Neural cell (in vitro differentiated cells): ENCODE data around the gene PRODH2. TPM values are rescaled to one million over a fixed set of nuclear protein-coding genes. Genes with fewer than 3 reads are reported as not detected.

ENCODE experiments used
- H2AFZ ChIP-seq: fragments of 200-600, 300-800 bp; sonication (generic), shearing (Covaris generic); 2 replicates; pipeline ENCODE4 v1.6.0; 2014; ENCODE audit warnings: low read depth, mild to moderate bottlenecking, antibody characterized with exemption, low read length, moderate library complexity
- H3F3A ChIP-seq: fragments of 200-600 bp; shearing (Covaris generic); 2 replicates; pipeline ENCODE4 v1.6.1; 2016; ENCODE audit warnings: mild to moderate bottlenecking, moderate library complexity, mixed read lengths, antibody characterized with exemption, low read length; ENCODE audit not compliant: insufficient read depth, poor library complexity, severe bottlenecking
- H3K27ac ChIP-seq: fragments of 200-600, 300-800 bp; sonication (generic), shearing (Covaris generic); 2 replicates; pipeline ENCODE4 v1.5.1; 2014; ENCODE audit warnings: mild to moderate bottlenecking, low read length, moderate library complexity
- H3K27me3 ChIP-seq: fragments of 300-800, 200-600 bp; sonication (generic), shearing (Covaris generic); 2 replicates; pipeline ENCODE4 v1.6.0; 2014; ENCODE audit warnings: mild to moderate bottlenecking, low read depth, low read length, moderate library complexity; ENCODE audit not compliant: insufficient read depth
- H3K36me3 ChIP-seq: fragments of 300-800, 200-600 bp; sonication (generic), shearing (Covaris generic); 2 replicates; pipeline ENCODE4 v1.5.1; 2014; ENCODE audit warnings: mild to moderate bottlenecking, antibody characterized with exemption, low read length, moderate library complexity; ENCODE audit not compliant: insufficient read depth
- H3K4me2 ChIP-seq: fragments of 300-800, 200-600 bp; sonication (generic), shearing (Covaris generic); 2 replicates; pipeline ENCODE4 v1.6.0; 2014; ENCODE audit warnings: mild to moderate bottlenecking, low read length
- H3K4me3 ChIP-seq: fragments of 300-800, 200-600 bp; sonication (generic), shearing (Covaris generic); 2 replicates; pipeline ENCODE4 v1.5.1; 2014; ENCODE audit warnings: mild to moderate bottlenecking, low read length, moderate library complexity
- H3K79me2 ChIP-seq: fragments of 200-600 bp; shearing (Covaris generic); replicated peaks from 2 replicates; pipeline ENCODE4 v1.6.0; 2014; ENCODE audit warnings: mild to moderate bottlenecking, low read length, moderate library complexity; ENCODE audit not compliant: insufficient read depth
- H3K9ac ChIP-seq: fragments of 300-800, 200-600 bp; sonication (generic), shearing (Covaris generic); 2 replicates; pipeline ENCODE4 v1.6.1; 2016; ENCODE audit warnings: mild to moderate bottlenecking, low read length, mixed read lengths
- H3K9me2 ChIP-seq: fragments of 200-600 bp; shearing (Covaris generic); 2 replicates; pipeline ENCODE4 v1.6.1; 2016; ENCODE audit warnings: mild to moderate bottlenecking, low read length, mixed read lengths; ENCODE audit not compliant: insufficient read depth
- H3K9me3 ChIP-seq: fragments of 200-600, 300-800 bp; sonication (generic), shearing (Covaris generic); 2 replicates; pipeline ENCODE4 v1.6.1; 2016; ENCODE audit warnings: mild to moderate bottlenecking, mixed run types, low read length, moderate library complexity, mixed read lengths
- H4K20me1 ChIP-seq: fragments of 200-600 bp; shearing (Covaris generic); 2 replicates; pipeline ENCODE4 v1.6.1; 2016; ENCODE audit warnings: mild to moderate bottlenecking, mixed run types; ENCODE audit not compliant: insufficient read depth
- CTCF ChIP-seq: fragments of 450-650 bp; IDR thresholded peaks from 2 replicates; pipeline ENCODE4 v1.5.1; 2014; ENCODE audit warnings: antibody characterized with exemption, mild to moderate bottlenecking, moderate library complexity; ENCODE audit not compliant: poor library complexity, severe bottlenecking
- EP300 ChIP-seq: fragments of 450-650 bp; conservative IDR thresholded peaks from 2 replicates; pipeline ENCODE4 v1.6.1; 2014; ENCODE audit warnings: antibody characterized with exemption, mild to moderate bottlenecking, moderate library complexity; ENCODE audit not compliant: poor library complexity, severe bottlenecking
- EZH2 ChIP-seq: fragments of 200-600, 300-800 bp; shearing (Covaris generic), sonication (generic); IDR thresholded peaks from 2 replicates; pipeline ENCODE4 v1.6.1; 2014; ENCODE audit warnings: antibody characterized with exemption, low read length, borderline replicate concordance, mild to moderate bottlenecking; ENCODE audit not compliant: insufficient read depth, poor library complexity, severe bottlenecking
- MXI1 ChIP-seq: fragments of 450-650 bp; conservative IDR thresholded peaks from 2 replicates; pipeline ENCODE4 v1.6.1; 2014; ENCODE audit warnings: antibody characterized with exemption, mild to moderate bottlenecking; ENCODE audit not compliant: poor library complexity, severe bottlenecking
- POLR2AphosphoS5 ChIP-seq: IDR thresholded peaks from 2 replicates; pipeline ENCODE4 v1.6.1; 2012
- RAD21 ChIP-seq: fragments of 450-650 bp; conservative IDR thresholded peaks from 2 replicates; pipeline ENCODE4 v1.6.1; 2014; ENCODE audit warnings: antibody characterized with exemption, mild to moderate bottlenecking, moderate library complexity
- SMC3 ChIP-seq: fragments of 450-650 bp; conservative IDR thresholded peaks from 2 replicates; pipeline ENCODE4 v1.6.1; 2014; ENCODE audit warnings: antibody characterized with exemption, mild to moderate bottlenecking, moderate library complexity; ENCODE audit not compliant: poor library complexity
- TAF1 ChIP-seq: IDR thresholded peaks from 2 replicates; pipeline ENCODE4 v1.6.1; 2012; ENCODE audit warnings: low read depth
- polyA plus RNA-seq: library from polyadenylated mRNA; depleted of rRNA; stranded (reverse); fragments of >200 nt; gene quantifications from 2 replicates; pipeline ENCODE4 v1.2.3, GENCODE V29; 2014
- TF ChIP-seq, protein P1 (sequence below): IDR thresholded peaks from 2 replicates; pipeline ENCODE4 v1.6.1; 2012; ENCODE audit warnings: borderline replicate concordance

Gene PRODH2
- polyA plus RNA-seq, 1 donor from 2014 or later, result not detected

- H3F3A ChIP-seq, result no peaks in the 10 kb centered on the region
- no peaks in the 10 kb centered on the region for H3K9me2 ChIP-seq
- H2AFZ ChIP-seq, result no peak overlapping the region
- H3K27me3 ChIP-seq, result no peaks in the 10 kb centered on the region
- no peak overlapping the region for H3K9ac ChIP-seq
- H3K27ac ChIP-seq, result no peak overlapping the region
- H3K4me3 ChIP-seq, result no peak overlapping the region
- TF ChIP-seq, protein P1, sequence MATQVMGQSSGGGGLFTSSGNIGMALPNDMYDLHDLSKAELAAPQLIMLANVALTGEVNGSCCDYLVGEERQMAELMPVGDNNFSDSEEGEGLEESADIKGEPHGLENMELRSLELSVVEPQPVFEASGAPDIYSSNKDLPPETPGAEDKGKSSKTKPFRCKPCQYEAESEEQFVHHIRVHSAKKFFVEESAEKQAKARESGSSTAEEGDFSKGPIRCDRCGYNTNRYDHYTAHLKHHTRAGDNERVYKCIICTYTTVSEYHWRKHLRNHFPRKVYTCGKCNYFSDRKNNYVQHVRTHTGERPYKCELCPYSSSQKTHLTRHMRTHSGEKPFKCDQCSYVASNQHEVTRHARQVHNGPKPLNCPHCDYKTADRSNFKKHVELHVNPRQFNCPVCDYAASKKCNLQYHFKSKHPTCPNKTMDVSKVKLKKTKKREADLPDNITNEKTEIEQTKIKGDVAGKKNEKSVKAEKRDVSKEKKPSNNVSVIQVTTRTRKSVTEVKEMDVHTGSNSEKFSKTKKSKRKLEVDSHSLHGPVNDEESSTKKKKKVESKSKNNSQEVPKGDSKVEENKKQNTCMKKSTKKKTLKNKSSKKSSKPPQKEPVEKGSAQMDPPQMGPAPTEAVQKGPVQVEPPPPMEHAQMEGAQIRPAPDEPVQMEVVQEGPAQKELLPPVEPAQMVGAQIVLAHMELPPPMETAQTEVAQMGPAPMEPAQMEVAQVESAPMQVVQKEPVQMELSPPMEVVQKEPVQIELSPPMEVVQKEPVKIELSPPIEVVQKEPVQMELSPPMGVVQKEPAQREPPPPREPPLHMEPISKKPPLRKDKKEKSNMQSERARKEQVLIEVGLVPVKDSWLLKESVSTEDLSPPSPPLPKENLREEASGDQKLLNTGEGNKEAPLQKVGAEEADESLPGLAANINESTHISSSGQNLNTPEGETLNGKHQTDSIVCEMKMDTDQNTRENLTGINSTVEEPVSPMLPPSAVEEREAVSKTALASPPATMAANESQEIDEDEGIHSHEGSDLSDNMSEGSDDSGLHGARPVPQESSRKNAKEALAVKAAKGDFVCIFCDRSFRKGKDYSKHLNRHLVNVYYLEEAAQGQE, result no peak
- TF ChIP-seq EP300 (no peak), CTCF (no peak), RAD21 (no peak), EZH2 (no peak), SMC3 (no peak), POLR2AphosphoS5 (no peak), MXI1 (no peak), TAF1 (no peak)
- no peaks in the 10 kb centered on the region for H3K36me3 ChIP-seq
- no peak overlapping the region for H3K4me2 ChIP-seq
- no peaks in the 10 kb centered on the region for H3K79me2 ChIP-seq
- no peaks in the 10 kb centered on the region for H4K20me1 ChIP-seq
- H3K9me3 ChIP-seq, result no peaks in the 10 kb centered on the region
Measured at GRCh38 chr19:35805526-35806102, 7.0 kb downstream of the PRODH2 start.

DNA sequence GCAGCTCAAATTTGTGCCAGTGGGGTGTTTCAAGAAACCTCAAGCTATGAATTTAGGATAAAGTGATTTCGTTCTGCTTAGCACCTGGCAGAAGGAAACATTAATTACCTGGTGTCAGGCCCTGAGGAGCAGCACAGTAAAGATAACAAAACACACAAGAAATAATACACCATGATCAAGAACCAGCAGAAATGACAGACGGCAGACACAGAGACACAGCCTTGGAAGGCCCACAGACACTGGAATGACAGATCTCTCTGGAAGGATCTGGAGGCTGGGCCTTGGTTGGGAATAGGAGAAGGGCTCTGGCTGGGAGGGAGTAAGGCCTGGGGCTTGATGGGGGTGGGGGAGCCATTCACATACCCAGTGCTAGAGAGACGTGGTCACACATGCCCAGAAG is 10.8 kb downstream of the PRODH2 start:
- no peaks in the 10 kb centered on the region for H4K20me1 ChIP-seq
- H3K36me3 ChIP-seq, result no peaks in the 10 kb centered on the region
- no peak overlapping the region for H3K27ac ChIP-seq
- no peak overlapping the region for H2AFZ ChIP-seq
- TF ChIP-seq SMC3 (no peak), POLR2AphosphoS5 (no peak)
- no peaks in the 10 kb centered on the region for H3K79me2 ChIP-seq
- H3K27me3 ChIP-seq, result peaks cover 11% of the 10 kb centered on the region
- H3F3A ChIP-seq, result no peaks in the 10 kb centered on the region
- H3K9me2 ChIP-seq, result no peaks in the 10 kb centered on the region
- no peak overlapping the region for H3K4me3 ChIP-seq
- H3K4me2 ChIP-seq, result no peak overlapping the region
- no peaks in the 10 kb centered on the region for H3K9me3 ChIP-seq
- H3K9ac ChIP-seq, result no peak overlapping the region
